Ishikawa (cell line): Measurements from ENCODE around the gene CNTROB.

Source experiments
- CEBPB ChIP-seq: IDR thresholded peaks from 2 replicates; pipeline ENCODE4 v1.6.1; 2012
- CREB1 ChIP-seq: IDR thresholded peaks from 2 replicates; pipeline ENCODE4 v1.6.1; 2012; ENCODE audit warnings: low read depth
- EGR1 ChIP-seq: IDR thresholded peaks from 2 replicates; pipeline ENCODE4 v1.6.1; 2012
- EP300 ChIP-seq: IDR thresholded peaks from 2 replicates; pipeline ENCODE4 v1.6.1; 2012; ENCODE audit warnings: borderline replicate concordance
- FOXM1 ChIP-seq: IDR thresholded peaks from 2 replicates; pipeline ENCODE4 v1.6.1; 2012; ENCODE audit warnings: low read depth, borderline replicate concordance
- NFIC ChIP-seq: IDR thresholded peaks from 2 replicates; pipeline ENCODE4 v1.6.1; 2012
- RAD21 ChIP-seq: IDR thresholded peaks from 2 replicates; pipeline ENCODE4 v1.6.1; 2012; ENCODE audit warnings: low read depth
- TAF1 ChIP-seq: IDR thresholded peaks from 2 replicates; pipeline ENCODE4 v1.6.1; 2012; ENCODE audit warnings: low read depth, mild to moderate bottlenecking
- TCF12 ChIP-seq: IDR thresholded peaks from 2 replicates; pipeline ENCODE4 v1.6.1; 2012; ENCODE audit warnings: low read depth
- TEAD4 ChIP-seq: IDR thresholded peaks from 2 replicates; pipeline ENCODE4 v1.6.1; 2012
- YY1 ChIP-seq: IDR thresholded peaks from 2 replicates; pipeline ENCODE4 v1.6.1; 2012; ENCODE audit warnings: low read depth
- ZBTB7A ChIP-seq: IDR thresholded peaks from 2 replicates; pipeline ENCODE4 v1.6.1; 2012; ENCODE audit warnings: low read depth
- TF ChIP-seq, protein P1 (sequence below): IDR thresholded peaks from 2 replicates; pipeline ENCODE4 v1.6.1; 2012
- TF ChIP-seq, protein P2 (sequence below): IDR thresholded peaks from 2 replicates; pipeline ENCODE4 v1.6.1; 2012
- TF ChIP-seq, protein P3 (sequence below): IDR thresholded peaks from 2 replicates; pipeline ENCODE4 v1.6.1; 2012; ENCODE audit warnings: low read depth, mild to moderate bottlenecking

Gene CNTROB

DNA sequence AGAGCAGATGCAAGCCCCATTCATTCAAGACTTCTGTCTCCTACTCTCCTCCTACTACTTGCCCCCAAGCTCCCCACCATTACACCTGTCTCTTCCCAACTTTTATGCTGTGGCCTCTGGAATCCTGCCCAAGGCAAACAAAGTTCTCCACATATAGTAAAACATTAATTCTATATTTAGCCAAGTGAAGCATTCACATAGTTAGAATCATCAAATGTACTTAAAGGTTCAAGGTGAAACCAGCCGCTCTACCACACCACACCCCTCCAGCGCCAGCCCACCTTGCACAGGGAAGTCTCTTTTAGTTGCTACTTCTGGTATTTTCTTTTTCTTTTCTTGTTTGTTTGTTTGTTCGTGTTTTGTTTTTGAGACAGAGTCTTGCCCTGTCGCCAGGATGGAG is 45.0 kb downstream of the CNTROB start:
- TF ChIP-seq FOXM1 (no peak), ZBTB7A (no peak), TCF12 (no peak)
- TF ChIP-seq, protein P1, sequence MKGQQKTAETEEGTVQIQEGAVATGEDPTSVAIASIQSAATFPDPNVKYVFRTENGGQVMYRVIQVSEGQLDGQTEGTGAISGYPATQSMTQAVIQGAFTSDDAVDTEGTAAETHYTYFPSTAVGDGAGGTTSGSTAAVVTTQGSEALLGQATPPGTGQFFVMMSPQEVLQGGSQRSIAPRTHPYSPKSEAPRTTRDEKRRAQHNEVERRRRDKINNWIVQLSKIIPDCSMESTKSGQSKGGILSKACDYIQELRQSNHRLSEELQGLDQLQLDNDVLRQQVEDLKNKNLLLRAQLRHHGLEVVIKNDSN, result no peak

DNA sequence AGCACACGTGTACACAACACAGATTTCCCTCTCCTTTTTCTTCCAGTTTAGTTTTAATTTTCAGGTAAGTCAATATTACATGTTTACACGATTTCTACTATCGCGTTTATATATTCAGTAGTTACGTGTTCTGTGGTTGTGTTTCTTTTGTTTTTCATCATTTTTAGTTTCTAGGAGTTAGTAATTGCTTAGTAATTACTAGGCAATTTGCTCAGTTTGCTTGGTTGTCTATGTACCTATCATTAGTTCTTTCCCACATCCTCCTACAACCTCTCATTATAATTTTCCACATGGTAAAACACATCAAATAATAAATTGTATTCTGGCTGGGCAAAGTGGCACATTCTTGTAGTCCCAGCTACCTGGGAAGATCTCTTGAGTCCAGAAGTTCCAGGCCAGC is 45.8 kb downstream of the CNTROB start:
- TF ChIP-seq CEBPB (no peak), TCF12 (no peak), TEAD4 (no peak), YY1 (no peak), TAF1 (no peak), EP300 (no peak), RAD21 (no peak)
- TF ChIP-seq, protein P2, sequence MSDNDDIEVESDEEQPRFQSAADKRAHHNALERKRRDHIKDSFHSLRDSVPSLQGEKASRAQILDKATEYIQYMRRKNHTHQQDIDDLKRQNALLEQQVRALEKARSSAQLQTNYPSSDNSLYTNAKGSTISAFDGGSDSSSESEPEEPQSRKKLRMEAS, result no peak

DNA sequence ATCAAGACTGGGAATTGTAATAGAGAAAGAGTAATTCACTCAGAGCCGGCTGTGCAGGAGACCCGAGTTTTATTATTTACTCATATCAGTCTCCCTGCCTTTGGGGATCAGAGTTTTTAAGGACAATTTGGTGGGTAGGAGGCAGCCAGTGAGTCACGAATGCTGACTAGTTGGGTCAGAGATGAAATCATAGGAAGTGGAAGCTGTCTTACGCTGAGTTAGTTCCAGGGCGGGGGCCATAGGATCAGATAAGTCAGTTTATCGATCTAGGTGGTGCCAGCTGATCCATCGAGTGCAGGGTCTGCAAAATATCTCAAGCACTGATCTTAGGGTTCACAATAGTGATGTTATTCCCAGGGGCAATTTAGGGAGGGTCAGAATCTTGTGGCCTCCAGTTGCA is 50.2 kb downstream of the CNTROB start:
- TF ChIP-seq NFIC (no peak), ZBTB7A (no peak), TCF12 (no peak), YY1 (no peak), CEBPB (no peak), TEAD4 (no peak), FOXM1 (no peak), TAF1 (no peak), EP300 (no peak), EGR1 (no peak)
- TF ChIP-seq, protein P1, result no peak
- TF ChIP-seq, protein P2, result no peak

DNA sequence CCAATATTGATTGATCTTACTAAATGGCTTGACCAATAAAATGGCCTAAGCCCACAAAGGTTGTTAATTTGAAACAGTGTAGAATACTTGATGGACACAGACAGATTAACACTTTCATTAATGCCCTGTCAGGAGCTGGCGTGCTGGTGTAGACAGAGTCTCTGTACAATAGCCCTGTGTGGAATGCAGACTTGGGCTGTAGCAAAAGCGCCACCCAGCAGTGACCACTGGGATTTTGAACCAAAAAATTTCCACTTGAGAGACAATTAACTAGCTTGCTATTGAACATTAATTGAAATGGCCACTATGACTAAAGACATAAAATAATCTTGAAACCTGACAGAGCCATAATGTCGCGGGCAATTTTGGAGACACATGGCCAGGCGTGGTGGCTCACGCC is 50.7 kb downstream of the CNTROB start:
- TF ChIP-seq CREB1 (no peak), TEAD4 (no peak), RAD21 (peak; percentile 28; the same call in 1 of the 2 replicates), FOXM1 (no peak)

DNA sequence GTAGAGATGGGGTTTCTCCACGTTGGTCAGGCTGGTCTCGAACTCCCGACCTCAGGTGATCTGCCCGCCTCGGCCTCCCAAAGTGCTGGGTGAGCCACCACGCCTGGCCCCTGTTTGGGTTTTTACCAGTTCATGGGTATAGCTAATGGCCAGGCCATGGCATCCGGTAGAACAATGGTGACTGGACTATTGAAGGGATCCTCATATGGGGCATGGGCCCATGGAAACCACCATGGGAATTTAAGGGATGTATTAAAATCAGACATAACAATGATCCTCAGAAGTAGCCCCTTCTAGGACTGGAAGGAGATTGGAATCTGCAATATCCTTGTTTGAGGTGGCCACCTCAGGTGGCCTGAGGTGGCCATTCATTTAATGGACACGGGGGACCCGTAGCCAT is 52.9 kb downstream of the CNTROB start:
- TF ChIP-seq EP300 (no peak), CREB1 (no peak), EGR1 (no peak), CEBPB (no peak), TCF12 (no peak), YY1 (no peak), NFIC (no peak)
- TF ChIP-seq, protein P1, result no peak

DNA sequence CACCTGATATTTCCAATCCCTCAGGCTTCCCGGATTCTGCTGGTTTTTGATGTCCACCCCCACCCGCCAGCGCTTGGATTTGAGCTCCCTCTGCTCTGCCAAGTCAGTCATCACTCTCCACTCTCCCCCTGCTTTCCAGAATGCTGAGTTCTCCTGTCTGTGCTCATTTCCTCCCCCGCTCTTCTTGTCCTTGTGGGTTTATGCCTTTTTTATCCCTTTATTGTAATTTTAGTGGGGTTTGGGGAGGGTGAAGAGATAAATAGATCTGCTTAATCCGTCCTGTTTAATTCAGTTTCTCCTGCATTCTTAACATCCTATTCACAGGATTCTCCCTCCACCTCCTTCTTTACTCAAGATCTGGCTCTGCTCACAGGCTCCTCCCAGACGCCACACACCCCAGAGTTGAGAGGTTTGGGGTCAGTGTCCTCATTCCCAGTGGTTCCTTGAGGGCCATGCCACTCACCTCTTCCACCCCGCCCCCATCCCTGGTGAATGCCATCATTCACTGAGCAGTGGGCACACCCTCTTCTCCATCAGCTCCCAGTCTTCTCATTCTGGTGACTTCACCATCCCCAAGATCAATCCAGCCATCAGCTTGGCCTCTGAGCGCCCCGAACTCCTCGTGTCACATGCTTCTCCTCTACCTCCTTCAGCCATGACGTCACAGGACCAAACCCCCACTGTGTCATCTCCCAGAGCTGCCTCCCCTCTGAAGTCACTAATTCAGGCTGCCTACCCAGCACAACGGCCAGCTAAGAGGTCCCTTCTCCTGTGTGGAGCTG is 55.3 kb downstream of the CNTROB start:
- TF ChIP-seq TAF1 (no peak), RAD21 (no peak), ZBTB7A (no peak), FOXM1 (no peak)
- TF ChIP-seq, protein P2, result no peak

DNA sequence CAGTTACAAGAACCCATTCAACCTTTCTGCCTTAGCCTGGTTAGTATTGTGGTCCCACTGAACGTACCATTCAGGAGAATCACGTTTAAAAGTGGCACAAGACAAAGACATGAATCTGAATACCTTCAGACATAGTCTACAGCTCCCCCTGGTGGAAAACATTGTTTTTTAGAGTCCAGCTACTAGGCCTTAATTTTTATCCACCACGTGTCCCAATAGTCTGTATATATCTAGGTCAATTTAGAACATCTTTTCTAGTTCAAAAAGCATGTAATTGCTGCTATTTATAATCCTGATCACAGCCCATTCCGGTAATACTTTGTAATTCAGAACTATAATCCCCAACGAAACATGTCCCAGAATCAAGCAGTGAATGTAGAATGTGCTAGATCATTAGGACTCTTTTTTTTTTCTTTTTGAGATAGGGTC is 56.8 kb downstream of the CNTROB start:
- TF ChIP-seq NFIC (no peak), ZBTB7A (no peak), YY1 (no peak), TEAD4 (no peak), RAD21 (peak; percentile 72), CEBPB (no peak), EP300 (no peak), CREB1 (no peak), EGR1 (no peak), FOXM1 (no peak), TAF1 (no peak), TCF12 (no peak)
- TF ChIP-seq, protein P3, sequence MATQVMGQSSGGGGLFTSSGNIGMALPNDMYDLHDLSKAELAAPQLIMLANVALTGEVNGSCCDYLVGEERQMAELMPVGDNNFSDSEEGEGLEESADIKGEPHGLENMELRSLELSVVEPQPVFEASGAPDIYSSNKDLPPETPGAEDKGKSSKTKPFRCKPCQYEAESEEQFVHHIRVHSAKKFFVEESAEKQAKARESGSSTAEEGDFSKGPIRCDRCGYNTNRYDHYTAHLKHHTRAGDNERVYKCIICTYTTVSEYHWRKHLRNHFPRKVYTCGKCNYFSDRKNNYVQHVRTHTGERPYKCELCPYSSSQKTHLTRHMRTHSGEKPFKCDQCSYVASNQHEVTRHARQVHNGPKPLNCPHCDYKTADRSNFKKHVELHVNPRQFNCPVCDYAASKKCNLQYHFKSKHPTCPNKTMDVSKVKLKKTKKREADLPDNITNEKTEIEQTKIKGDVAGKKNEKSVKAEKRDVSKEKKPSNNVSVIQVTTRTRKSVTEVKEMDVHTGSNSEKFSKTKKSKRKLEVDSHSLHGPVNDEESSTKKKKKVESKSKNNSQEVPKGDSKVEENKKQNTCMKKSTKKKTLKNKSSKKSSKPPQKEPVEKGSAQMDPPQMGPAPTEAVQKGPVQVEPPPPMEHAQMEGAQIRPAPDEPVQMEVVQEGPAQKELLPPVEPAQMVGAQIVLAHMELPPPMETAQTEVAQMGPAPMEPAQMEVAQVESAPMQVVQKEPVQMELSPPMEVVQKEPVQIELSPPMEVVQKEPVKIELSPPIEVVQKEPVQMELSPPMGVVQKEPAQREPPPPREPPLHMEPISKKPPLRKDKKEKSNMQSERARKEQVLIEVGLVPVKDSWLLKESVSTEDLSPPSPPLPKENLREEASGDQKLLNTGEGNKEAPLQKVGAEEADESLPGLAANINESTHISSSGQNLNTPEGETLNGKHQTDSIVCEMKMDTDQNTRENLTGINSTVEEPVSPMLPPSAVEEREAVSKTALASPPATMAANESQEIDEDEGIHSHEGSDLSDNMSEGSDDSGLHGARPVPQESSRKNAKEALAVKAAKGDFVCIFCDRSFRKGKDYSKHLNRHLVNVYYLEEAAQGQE, result no peak
- TF ChIP-seq, protein P2, result peak; percentile 65; the same call in 1 of the 2 replicates
- TF ChIP-seq, protein P1, result peak; percentile 73
